Measurements from ENCODE around the gene NBPF20.
"Not testable (repeated sequence)": the region's sequence is repeated elsewhere in the genome, so short reads cannot be mapped to it uniquely, and the experiment has no call there.

NBPF20 gene

DNA sequence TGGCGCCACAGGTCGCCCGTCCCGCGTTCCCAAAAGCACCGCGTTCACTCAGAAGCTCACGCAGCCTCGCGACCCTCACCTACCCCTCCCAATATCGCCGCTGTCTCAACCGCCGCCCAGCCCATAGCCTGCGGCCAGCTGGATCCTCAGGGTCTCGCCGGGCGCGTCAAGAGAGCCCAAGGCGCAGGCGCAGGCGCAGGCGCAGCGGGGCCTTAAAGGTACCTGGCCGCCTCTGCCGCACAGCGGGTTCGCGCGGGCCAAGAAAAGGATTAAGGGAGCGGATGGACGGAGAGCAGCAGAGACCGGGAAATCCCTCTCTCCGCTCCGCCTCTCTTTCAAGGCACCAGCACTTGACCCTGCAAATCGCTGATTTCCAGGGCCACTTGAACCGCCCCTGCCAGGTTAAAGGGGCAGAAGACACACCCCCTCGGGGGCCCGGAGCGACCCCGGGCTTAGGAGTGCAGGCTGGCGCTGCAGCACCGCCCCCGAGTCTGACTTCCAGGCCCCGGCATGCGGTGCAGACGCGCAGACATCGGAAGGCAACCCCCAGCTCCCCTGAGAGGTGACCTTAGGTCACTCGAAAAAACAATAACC is at the start of gene NBPF20:
Gene NBPF20, minus strand, starts transcription at position 168 of the 594 bp plus-strand sequence. CDS start 20,331 bp downstream, outside the sequence.
- Histone ChIP-seq H3K9ac (ENCODE audit: low read length) (peak within 1 kb of the TSS; percentile 82), H3K4me1 (ENCODE audit: control insufficient read depth, insufficient read depth, low read length) (no peaks in the 10 kb centered on the region), H3K27me3 (replicated peaks; ENCODE audit: control insufficient read depth, insufficient read depth, low read length) (peaks cover 27% of the 10 kb centered on the region), H3K36me3 (ENCODE audit: control insufficient read depth, insufficient read depth, low read length, severe bottlenecking) (no peaks in the 10 kb centered on the region), H3K4me3 (ENCODE audit: low read length) (peak within 1 kb of the TSS; percentile 87), H3K9me3 (ENCODE audit: control insufficient read depth, low read length) (peaks cover 12% of the 10 kb centered on the region)
- peak; percentile 85 for DNase-seq (ENCODE audit: low read depth)

DNA sequence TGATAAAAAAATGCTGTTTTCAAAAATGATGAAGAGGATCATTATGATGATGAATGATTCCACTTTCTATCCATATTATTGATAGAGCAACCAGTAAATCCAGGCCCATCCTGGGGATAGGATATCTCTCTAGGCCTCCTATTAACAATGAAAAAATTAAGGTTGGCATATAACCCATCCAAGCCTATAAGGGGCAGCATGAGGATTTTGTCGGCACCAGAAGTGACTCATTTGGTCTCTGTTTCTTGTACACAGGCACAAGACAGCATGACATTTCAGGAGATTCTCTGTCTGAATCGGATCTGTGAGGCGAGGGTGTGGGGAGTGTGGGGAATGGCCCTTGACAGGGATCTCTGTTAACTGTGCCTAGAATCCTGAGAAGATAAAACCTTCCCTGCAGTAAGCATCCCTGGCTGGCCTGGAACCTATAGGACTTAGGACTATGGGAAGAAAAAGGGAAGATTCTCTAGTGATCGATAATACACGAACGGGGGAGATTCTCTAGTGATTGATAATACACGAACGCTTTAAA is 49.5 kb upstream of the NBPF20 start:
- not testable (repeated sequence) for H3K4me1 ChIP-seq (ENCODE audit: control insufficient read depth, insufficient read depth, low read length); H3K9me3 ChIP-seq (ENCODE audit: control insufficient read depth, low read length); H3K9ac ChIP-seq (ENCODE audit: low read length); H3K27me3 ChIP-seq (replicated peaks; ENCODE audit: control insufficient read depth, insufficient read depth, low read length); H3K4me3 ChIP-seq (ENCODE audit: low read length); H3K36me3 ChIP-seq (ENCODE audit: control insufficient read depth, insufficient read depth, low read length, severe bottlenecking); DNase-seq (ENCODE audit: low read depth)

DNA sequence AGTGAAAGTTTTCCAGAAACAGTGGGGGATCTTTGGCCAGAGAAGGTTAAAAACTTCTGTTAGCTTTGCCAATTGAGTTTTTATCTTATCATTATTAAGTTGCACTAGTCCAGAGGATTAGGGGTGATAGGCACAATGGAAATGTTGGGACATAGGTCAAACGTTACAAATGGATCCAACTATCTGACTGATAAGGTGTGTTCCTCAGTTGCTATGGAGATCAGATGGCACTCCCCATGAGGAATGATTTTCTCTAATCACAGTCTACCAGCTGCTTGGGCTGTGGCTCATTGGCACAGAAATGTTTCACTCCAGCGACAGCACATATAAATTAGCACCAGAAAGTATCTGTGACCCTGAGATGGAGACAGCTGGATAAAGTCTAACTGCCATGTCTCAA is 47.3 kb upstream of the NBPF20 start:
- H3K27me3 ChIP-seq (replicated peaks; ENCODE audit: control insufficient read depth, insufficient read depth, low read length); H3K4me3 ChIP-seq (ENCODE audit: low read length); H3K9ac ChIP-seq (ENCODE audit: low read length); H3K4me1 ChIP-seq (ENCODE audit: control insufficient read depth, insufficient read depth, low read length); H3K9me3 ChIP-seq (ENCODE audit: control insufficient read depth, low read length); H3K36me3 ChIP-seq (ENCODE audit: control insufficient read depth, insufficient read depth, low read length, severe bottlenecking); DNase-seq (ENCODE audit: low read depth): not testable (repeated sequence)

DNA sequence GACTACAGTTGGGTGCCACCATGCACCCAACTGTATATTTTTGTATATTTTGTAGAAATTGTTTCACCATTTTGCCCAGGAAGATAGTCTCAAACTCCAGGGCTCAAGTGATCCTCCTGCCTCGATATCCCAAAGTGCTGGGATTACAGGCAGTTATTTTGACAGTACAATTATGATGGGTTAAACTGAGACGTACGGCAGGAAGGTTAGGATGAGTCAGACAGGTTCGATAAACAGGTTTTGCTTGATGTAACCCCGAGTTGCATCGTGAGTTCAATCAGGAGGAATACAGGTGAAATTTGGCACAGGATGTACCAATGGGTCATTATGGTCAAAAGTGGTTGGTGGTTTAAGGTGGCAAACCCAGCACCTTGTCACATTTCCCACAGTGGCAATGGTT is 46.0 kb upstream of the NBPF20 start:
- not testable (repeated sequence) for H3K9me3 ChIP-seq (ENCODE audit: control insufficient read depth, low read length); H3K4me1 ChIP-seq (ENCODE audit: control insufficient read depth, insufficient read depth, low read length); H3K27me3 ChIP-seq (replicated peaks; ENCODE audit: control insufficient read depth, insufficient read depth, low read length); DNase-seq (ENCODE audit: low read depth); H3K36me3 ChIP-seq (ENCODE audit: control insufficient read depth, insufficient read depth, low read length, severe bottlenecking); H3K9ac ChIP-seq (ENCODE audit: low read length); H3K4me3 ChIP-seq (ENCODE audit: low read length)

DNA sequence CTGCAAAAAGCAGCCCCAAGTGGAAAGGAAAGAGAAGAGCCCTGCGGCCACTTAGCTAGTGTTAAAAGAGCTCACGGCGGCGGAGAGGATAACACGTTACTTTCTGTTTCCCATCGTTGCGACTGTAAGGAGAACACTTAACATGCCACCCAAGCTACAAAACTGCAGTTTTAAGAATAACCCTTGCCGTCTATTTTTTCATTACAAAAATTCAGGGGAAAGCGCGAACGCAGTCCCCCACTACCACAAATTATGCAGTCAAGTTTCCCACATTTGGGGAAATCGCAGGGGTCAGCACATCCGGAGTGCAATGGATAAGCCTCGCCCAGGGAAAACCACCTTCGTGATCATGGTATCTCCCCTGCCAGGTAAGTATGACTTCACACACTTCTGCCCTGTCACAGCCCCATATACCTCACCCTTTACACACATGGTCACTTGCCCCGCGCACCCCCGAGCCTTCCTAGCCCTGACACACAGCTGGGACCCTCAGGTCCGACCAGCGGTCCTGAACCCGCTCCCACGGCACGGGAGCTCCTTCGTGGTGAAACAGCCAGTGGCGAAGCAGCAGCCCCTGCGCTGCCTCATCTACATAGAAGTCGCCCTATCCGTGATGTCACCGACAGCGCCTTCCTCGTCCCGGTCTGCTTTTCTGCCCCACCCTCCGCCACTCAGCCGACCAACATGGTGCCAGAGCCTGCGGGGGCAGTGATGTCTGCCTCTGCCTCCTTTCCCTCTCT is 40.2 kb upstream of the NBPF20 start:
- H3K4me3 ChIP-seq (ENCODE audit: low read length), result peak overlapping the region; percentile 81

DNA sequence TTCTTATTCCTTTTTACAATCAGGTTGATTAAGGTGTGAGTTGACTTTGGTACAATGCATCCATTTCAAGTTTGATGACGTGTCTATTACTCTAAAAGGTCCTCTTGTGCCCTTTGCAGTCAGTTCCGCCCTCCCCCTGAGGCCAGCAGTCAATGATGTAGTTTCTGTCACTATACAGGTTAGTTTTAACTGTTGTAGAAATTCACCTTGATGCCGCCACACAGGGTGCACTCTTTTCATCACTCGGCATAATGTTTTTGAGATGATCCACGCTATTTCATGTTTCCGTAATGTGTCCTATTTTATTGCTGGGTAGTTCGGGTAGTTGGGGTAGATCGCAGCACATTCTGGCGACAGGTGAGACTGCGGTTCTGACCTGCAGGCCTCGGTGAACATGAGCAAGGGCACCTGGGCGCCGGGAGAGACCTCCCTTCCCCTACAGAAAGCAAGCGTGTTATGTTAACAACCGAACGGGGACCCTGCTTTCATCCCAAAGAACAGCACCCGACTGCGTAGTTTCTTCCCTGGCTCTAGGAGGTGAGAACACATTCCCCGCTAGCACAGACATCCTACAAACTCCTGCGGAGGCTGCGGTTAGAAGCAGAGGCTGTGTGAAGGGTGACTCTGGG is 39.4 kb upstream of the NBPF20 start:
- not testable (repeated sequence) for H3K36me3 ChIP-seq (ENCODE audit: control insufficient read depth, insufficient read depth, low read length, severe bottlenecking); H3K27me3 ChIP-seq (replicated peaks; ENCODE audit: control insufficient read depth, insufficient read depth, low read length); H3K4me1 ChIP-seq (ENCODE audit: control insufficient read depth, insufficient read depth, low read length); H3K9me3 ChIP-seq (ENCODE audit: control insufficient read depth, low read length); DNase-seq (ENCODE audit: low read depth)
- peak overlapping the region; percentile 81 for H3K4me3 ChIP-seq (ENCODE audit: low read length)
- H3K9ac ChIP-seq (ENCODE audit: low read length), result peak overlapping the region; percentile 80

More for the DNA sequence above, 40.2 kb upstream of the NBPF20 start:
- H3K9me3 ChIP-seq (ENCODE audit: control insufficient read depth, low read length); H3K27me3 ChIP-seq (replicated peaks; ENCODE audit: control insufficient read depth, insufficient read depth, low read length); H3K36me3 ChIP-seq (ENCODE audit: control insufficient read depth, insufficient read depth, low read length, severe bottlenecking); H3K4me1 ChIP-seq (ENCODE audit: control insufficient read depth, insufficient read depth, low read length): not testable (repeated sequence)
- peak; percentile 71 for DNase-seq (ENCODE audit: low read depth)
- peak overlapping the region; percentile 80 for H3K9ac ChIP-seq (ENCODE audit: low read length)

DNA sequence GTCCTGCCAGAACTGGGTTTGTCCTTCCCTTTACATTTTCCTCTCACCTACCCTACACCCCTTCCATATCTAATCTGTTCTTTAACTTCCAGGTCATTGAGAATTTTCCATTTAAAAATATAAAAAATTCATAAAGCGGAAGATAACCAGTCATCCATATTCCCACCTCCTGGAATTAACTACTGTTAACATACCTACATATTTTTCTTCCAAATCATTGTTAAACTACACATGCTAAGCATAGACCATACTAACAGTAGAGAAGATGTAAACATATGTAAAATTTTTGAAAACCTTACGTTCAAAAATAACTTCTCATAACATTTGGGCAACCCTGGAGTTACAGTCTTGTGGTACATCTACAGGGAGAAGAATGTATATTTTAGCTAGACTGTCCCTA is 38.6 kb upstream of the NBPF20 start:
- not testable (repeated sequence) for H3K9ac ChIP-seq (ENCODE audit: low read length); H3K9me3 ChIP-seq (ENCODE audit: control insufficient read depth, low read length); H3K4me3 ChIP-seq (ENCODE audit: low read length); H3K27me3 ChIP-seq (replicated peaks; ENCODE audit: control insufficient read depth, insufficient read depth, low read length); H3K4me1 ChIP-seq (ENCODE audit: control insufficient read depth, insufficient read depth, low read length); DNase-seq (ENCODE audit: low read depth); H3K36me3 ChIP-seq (ENCODE audit: control insufficient read depth, insufficient read depth, low read length, severe bottlenecking)

DNA sequence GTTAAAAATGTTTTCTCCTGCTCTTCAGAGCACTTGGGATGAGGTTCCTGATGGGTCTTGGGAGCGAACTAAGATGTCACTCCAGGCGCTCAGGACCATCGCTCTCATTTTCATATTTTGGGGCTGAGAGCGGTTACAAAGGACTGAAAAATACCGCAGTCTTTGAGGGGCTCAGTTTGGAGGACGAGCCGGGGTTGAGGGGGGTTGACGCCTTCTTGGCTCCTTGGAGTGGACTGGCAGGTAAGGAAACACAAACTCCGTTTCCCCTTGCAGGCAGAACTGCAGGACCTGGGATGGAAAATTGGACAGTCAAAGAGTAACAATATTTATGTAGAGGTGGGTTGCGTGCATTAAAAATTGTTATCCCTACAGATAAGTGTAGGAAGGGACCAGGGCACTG is 35.3 kb upstream of the NBPF20 start:
- DNase-seq (ENCODE audit: low read depth); H3K36me3 ChIP-seq (ENCODE audit: control insufficient read depth, insufficient read depth, low read length, severe bottlenecking); H3K9ac ChIP-seq (ENCODE audit: low read length); H3K4me3 ChIP-seq (ENCODE audit: low read length); H3K27me3 ChIP-seq (replicated peaks; ENCODE audit: control insufficient read depth, insufficient read depth, low read length); H3K9me3 ChIP-seq (ENCODE audit: control insufficient read depth, low read length); H3K4me1 ChIP-seq (ENCODE audit: control insufficient read depth, insufficient read depth, low read length): not testable (repeated sequence)

GRCh38 chr1:145460048-145460447 is 34.6 kb upstream of the NBPF20 start:
- not testable (repeated sequence) for H3K4me3 ChIP-seq (ENCODE audit: low read length); DNase-seq (ENCODE audit: low read depth); H3K36me3 ChIP-seq (ENCODE audit: control insufficient read depth, insufficient read depth, low read length, severe bottlenecking); H3K4me1 ChIP-seq (ENCODE audit: control insufficient read depth, insufficient read depth, low read length); H3K9ac ChIP-seq (ENCODE audit: low read length); H3K9me3 ChIP-seq (ENCODE audit: control insufficient read depth, low read length); H3K27me3 ChIP-seq (replicated peaks; ENCODE audit: control insufficient read depth, insufficient read depth, low read length)

DNA sequence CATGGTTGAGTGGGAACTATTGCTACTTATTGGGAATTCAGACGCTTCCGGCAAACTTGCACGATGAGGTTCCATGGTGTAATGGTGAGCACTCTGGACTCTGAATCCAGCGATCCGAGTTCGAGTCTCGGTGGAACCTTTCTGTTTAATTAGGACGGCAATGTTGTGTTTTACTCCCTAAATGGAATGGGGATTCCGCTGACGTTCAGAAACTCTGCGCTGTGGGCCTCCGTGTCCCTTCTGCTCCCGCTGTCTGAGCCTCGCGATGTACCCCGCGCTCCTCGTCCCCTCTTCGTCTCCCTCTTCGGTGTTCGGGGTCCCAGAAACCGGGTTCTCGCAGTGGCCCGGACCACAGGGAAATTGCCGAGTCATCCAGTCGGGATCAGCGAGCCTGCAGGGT is 34.2 kb upstream of the NBPF20 start:
- not testable (repeated sequence) for H3K36me3 ChIP-seq (ENCODE audit: control insufficient read depth, insufficient read depth, low read length, severe bottlenecking); H3K4me3 ChIP-seq (ENCODE audit: low read length); H3K9me3 ChIP-seq (ENCODE audit: control insufficient read depth, low read length); DNase-seq (ENCODE audit: low read depth); H3K4me1 ChIP-seq (ENCODE audit: control insufficient read depth, insufficient read depth, low read length); H3K27me3 ChIP-seq (replicated peaks; ENCODE audit: control insufficient read depth, insufficient read depth, low read length); H3K9ac ChIP-seq (ENCODE audit: low read length)

DNA sequence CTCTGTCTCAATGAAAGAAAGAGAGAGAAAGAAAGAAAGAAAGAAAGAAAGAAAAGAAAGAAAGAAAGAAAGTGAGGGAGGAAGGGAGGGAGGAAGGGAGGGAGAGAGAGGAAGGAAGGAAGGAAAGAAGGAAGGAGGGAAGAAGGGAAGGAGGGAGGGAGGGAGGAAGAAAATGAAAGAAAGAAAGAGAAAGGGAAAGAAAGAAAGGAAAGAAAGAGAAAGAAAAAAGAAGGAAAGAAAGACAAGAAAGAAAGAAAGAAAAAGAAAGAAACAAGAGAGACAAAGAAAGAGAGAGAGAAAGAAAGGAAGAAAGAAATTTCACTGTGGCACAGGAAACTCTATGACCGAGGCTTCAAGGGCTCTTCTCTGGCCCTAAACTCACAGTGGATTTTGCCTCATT is 33.7 kb upstream of the NBPF20 start:
- not testable (repeated sequence) for H3K27me3 ChIP-seq (replicated peaks; ENCODE audit: control insufficient read depth, insufficient read depth, low read length); H3K9ac ChIP-seq (ENCODE audit: low read length); DNase-seq (ENCODE audit: low read depth); H3K4me3 ChIP-seq (ENCODE audit: low read length); H3K36me3 ChIP-seq (ENCODE audit: control insufficient read depth, insufficient read depth, low read length, severe bottlenecking); H3K9me3 ChIP-seq (ENCODE audit: control insufficient read depth, low read length); H3K4me1 ChIP-seq (ENCODE audit: control insufficient read depth, insufficient read depth, low read length)

All from adipocyte (in vitro differentiated cells).